Neural cell (in vitro differentiated cells): ENCODE data around the gene SLC25A29. TPM values are rescaled to one million over a fixed set of nuclear protein-coding genes. Genes with fewer than 3 reads are reported as not detected.
"Not testable (repeated sequence)": the region's sequence is repeated elsewhere in the genome, so short reads cannot be mapped to it uniquely, and the experiment has no call there.

ENCODE experiments used
- H2AFZ ChIP-seq: fragments of 200-600, 300-800 bp; sonication (generic), shearing (Covaris generic); 2 replicates; pipeline ENCODE4 v1.6.0; 2014; ENCODE audit warnings: low read depth, mild to moderate bottlenecking, antibody characterized with exemption, low read length, moderate library complexity
- H3F3A ChIP-seq: fragments of 200-600 bp; shearing (Covaris generic); 2 replicates; pipeline ENCODE4 v1.6.1; 2016; ENCODE audit warnings: mild to moderate bottlenecking, moderate library complexity, mixed read lengths, antibody characterized with exemption, low read length; ENCODE audit not compliant: insufficient read depth, poor library complexity, severe bottlenecking
- H3K27ac ChIP-seq: fragments of 200-600, 300-800 bp; sonication (generic), shearing (Covaris generic); 2 replicates; pipeline ENCODE4 v1.5.1; 2014; ENCODE audit warnings: mild to moderate bottlenecking, low read length, moderate library complexity
- H3K27me3 ChIP-seq: fragments of 300-800, 200-600 bp; sonication (generic), shearing (Covaris generic); 2 replicates; pipeline ENCODE4 v1.6.0; 2014; ENCODE audit warnings: mild to moderate bottlenecking, low read depth, low read length, moderate library complexity; ENCODE audit not compliant: insufficient read depth
- H3K36me3 ChIP-seq: fragments of 300-800, 200-600 bp; sonication (generic), shearing (Covaris generic); 2 replicates; pipeline ENCODE4 v1.5.1; 2014; ENCODE audit warnings: mild to moderate bottlenecking, antibody characterized with exemption, low read length, moderate library complexity; ENCODE audit not compliant: insufficient read depth
- H3K4me2 ChIP-seq: fragments of 300-800, 200-600 bp; sonication (generic), shearing (Covaris generic); 2 replicates; pipeline ENCODE4 v1.6.0; 2014; ENCODE audit warnings: mild to moderate bottlenecking, low read length
- H3K4me3 ChIP-seq: fragments of 300-800, 200-600 bp; sonication (generic), shearing (Covaris generic); 2 replicates; pipeline ENCODE4 v1.5.1; 2014; ENCODE audit warnings: mild to moderate bottlenecking, low read length, moderate library complexity
- H3K79me2 ChIP-seq: fragments of 200-600 bp; shearing (Covaris generic); replicated peaks from 2 replicates; pipeline ENCODE4 v1.6.0; 2014; ENCODE audit warnings: mild to moderate bottlenecking, low read length, moderate library complexity; ENCODE audit not compliant: insufficient read depth
- H3K9ac ChIP-seq: fragments of 300-800, 200-600 bp; sonication (generic), shearing (Covaris generic); 2 replicates; pipeline ENCODE4 v1.6.1; 2016; ENCODE audit warnings: mild to moderate bottlenecking, low read length, mixed read lengths
- H3K9me2 ChIP-seq: fragments of 200-600 bp; shearing (Covaris generic); 2 replicates; pipeline ENCODE4 v1.6.1; 2016; ENCODE audit warnings: mild to moderate bottlenecking, low read length, mixed read lengths; ENCODE audit not compliant: insufficient read depth
- H3K9me3 ChIP-seq: fragments of 200-600, 300-800 bp; sonication (generic), shearing (Covaris generic); 2 replicates; pipeline ENCODE4 v1.6.1; 2016; ENCODE audit warnings: mild to moderate bottlenecking, mixed run types, low read length, moderate library complexity, mixed read lengths
- H4K20me1 ChIP-seq: fragments of 200-600 bp; shearing (Covaris generic); 2 replicates; pipeline ENCODE4 v1.6.1; 2016; ENCODE audit warnings: mild to moderate bottlenecking, mixed run types; ENCODE audit not compliant: insufficient read depth
- EP300 ChIP-seq: fragments of 450-650 bp; conservative IDR thresholded peaks from 2 replicates; pipeline ENCODE4 v1.6.1; 2014; ENCODE audit warnings: antibody characterized with exemption, mild to moderate bottlenecking, moderate library complexity; ENCODE audit not compliant: poor library complexity, severe bottlenecking
- EZH2 ChIP-seq: fragments of 200-600, 300-800 bp; shearing (Covaris generic), sonication (generic); IDR thresholded peaks from 2 replicates; pipeline ENCODE4 v1.6.1; 2014; ENCODE audit warnings: antibody characterized with exemption, low read length, borderline replicate concordance, mild to moderate bottlenecking; ENCODE audit not compliant: insufficient read depth, poor library complexity, severe bottlenecking
- MXI1 ChIP-seq: fragments of 450-650 bp; conservative IDR thresholded peaks from 2 replicates; pipeline ENCODE4 v1.6.1; 2014; ENCODE audit warnings: antibody characterized with exemption, mild to moderate bottlenecking; ENCODE audit not compliant: poor library complexity, severe bottlenecking
- POLR2AphosphoS5 ChIP-seq: IDR thresholded peaks from 2 replicates; pipeline ENCODE4 v1.6.1; 2012
- RAD21 ChIP-seq: fragments of 450-650 bp; conservative IDR thresholded peaks from 2 replicates; pipeline ENCODE4 v1.6.1; 2014; ENCODE audit warnings: antibody characterized with exemption, mild to moderate bottlenecking, moderate library complexity
- SMC3 ChIP-seq: fragments of 450-650 bp; conservative IDR thresholded peaks from 2 replicates; pipeline ENCODE4 v1.6.1; 2014; ENCODE audit warnings: antibody characterized with exemption, mild to moderate bottlenecking, moderate library complexity; ENCODE audit not compliant: poor library complexity
- TAF1 ChIP-seq: IDR thresholded peaks from 2 replicates; pipeline ENCODE4 v1.6.1; 2012; ENCODE audit warnings: low read depth
- polyA plus RNA-seq: library from polyadenylated mRNA; depleted of rRNA; stranded (reverse); fragments of >200 nt; gene quantifications from 2 replicates; pipeline ENCODE4 v1.2.3, GENCODE V29; 2014
- TF ChIP-seq, protein P1 (sequence below): IDR thresholded peaks from 2 replicates; pipeline ENCODE4 v1.6.1; 2012; ENCODE audit warnings: borderline replicate concordance
- TF ChIP-seq, protein P2 (sequence below): fragments of 450-650 bp; IDR thresholded peaks from 2 replicates; pipeline ENCODE4 v1.5.1; 2014; ENCODE audit warnings: antibody characterized with exemption, mild to moderate bottlenecking, moderate library complexity; ENCODE audit not compliant: poor library complexity, severe bottlenecking

Gene SLC25A29
- polyA plus RNA-seq, 1 donor from 2014 or later = 447 TPM

DNA sequence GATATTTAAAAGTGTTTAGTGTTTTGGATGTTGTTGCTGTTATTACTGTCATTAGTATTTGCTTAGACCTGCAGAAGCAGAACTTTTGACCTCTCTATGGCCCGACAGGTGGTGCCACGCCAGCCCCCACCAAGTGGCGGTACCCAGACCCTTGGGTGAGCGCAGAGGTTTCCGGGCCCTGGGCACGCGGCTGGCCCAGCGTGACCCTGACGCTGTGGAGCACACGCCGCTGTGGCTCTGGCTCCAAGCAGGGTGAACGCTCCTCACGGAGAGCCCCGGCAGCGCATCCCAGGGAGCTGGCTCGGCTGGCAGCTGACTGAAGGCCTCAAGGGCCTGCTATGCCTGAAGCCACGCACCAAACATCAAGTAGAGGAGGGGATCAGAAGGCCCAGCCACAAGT, 39.5 kb upstream of the SLC25A29 start:
- no peak overlapping the region for H3K4me2 ChIP-seq
- H3K27ac ChIP-seq = no peak overlapping the region
- no peaks in the 10 kb centered on the region for H4K20me1 ChIP-seq
- no peaks in the 10 kb centered on the region for H3K27me3 ChIP-seq
- H3K79me2 ChIP-seq = no peaks in the 10 kb centered on the region
- H3K9ac ChIP-seq = no peak overlapping the region
- no peak overlapping the region for H3K4me3 ChIP-seq
- no peaks in the 10 kb centered on the region for H3K9me2 ChIP-seq
- H3F3A ChIP-seq = no peaks in the 10 kb centered on the region
- H2AFZ ChIP-seq = no peak overlapping the region
- no peaks in the 10 kb centered on the region for H3K36me3 ChIP-seq
- no peaks in the 10 kb centered on the region for H3K9me3 ChIP-seq
- TF ChIP-seq SMC3 = no peak
- no peak for TF ChIP-seq TAF1
- no peak for TF ChIP-seq EP300
- TF ChIP-seq MXI1 = no peak
- no peak for TF ChIP-seq RAD21
- TF ChIP-seq, protein P1, sequence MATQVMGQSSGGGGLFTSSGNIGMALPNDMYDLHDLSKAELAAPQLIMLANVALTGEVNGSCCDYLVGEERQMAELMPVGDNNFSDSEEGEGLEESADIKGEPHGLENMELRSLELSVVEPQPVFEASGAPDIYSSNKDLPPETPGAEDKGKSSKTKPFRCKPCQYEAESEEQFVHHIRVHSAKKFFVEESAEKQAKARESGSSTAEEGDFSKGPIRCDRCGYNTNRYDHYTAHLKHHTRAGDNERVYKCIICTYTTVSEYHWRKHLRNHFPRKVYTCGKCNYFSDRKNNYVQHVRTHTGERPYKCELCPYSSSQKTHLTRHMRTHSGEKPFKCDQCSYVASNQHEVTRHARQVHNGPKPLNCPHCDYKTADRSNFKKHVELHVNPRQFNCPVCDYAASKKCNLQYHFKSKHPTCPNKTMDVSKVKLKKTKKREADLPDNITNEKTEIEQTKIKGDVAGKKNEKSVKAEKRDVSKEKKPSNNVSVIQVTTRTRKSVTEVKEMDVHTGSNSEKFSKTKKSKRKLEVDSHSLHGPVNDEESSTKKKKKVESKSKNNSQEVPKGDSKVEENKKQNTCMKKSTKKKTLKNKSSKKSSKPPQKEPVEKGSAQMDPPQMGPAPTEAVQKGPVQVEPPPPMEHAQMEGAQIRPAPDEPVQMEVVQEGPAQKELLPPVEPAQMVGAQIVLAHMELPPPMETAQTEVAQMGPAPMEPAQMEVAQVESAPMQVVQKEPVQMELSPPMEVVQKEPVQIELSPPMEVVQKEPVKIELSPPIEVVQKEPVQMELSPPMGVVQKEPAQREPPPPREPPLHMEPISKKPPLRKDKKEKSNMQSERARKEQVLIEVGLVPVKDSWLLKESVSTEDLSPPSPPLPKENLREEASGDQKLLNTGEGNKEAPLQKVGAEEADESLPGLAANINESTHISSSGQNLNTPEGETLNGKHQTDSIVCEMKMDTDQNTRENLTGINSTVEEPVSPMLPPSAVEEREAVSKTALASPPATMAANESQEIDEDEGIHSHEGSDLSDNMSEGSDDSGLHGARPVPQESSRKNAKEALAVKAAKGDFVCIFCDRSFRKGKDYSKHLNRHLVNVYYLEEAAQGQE = no peak
- TF ChIP-seq POLR2AphosphoS5 = no peak
- TF ChIP-seq, protein P2, sequence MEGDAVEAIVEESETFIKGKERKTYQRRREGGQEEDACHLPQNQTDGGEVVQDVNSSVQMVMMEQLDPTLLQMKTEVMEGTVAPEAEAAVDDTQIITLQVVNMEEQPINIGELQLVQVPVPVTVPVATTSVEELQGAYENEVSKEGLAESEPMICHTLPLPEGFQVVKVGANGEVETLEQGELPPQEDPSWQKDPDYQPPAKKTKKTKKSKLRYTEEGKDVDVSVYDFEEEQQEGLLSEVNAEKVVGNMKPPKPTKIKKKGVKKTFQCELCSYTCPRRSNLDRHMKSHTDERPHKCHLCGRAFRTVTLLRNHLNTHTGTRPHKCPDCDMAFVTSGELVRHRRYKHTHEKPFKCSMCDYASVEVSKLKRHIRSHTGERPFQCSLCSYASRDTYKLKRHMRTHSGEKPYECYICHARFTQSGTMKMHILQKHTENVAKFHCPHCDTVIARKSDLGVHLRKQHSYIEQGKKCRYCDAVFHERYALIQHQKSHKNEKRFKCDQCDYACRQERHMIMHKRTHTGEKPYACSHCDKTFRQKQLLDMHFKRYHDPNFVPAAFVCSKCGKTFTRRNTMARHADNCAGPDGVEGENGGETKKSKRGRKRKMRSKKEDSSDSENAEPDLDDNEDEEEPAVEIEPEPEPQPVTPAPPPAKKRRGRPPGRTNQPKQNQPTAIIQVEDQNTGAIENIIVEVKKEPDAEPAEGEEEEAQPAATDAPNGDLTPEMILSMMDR = no peak
- TF ChIP-seq EZH2 = no peak

DNA sequence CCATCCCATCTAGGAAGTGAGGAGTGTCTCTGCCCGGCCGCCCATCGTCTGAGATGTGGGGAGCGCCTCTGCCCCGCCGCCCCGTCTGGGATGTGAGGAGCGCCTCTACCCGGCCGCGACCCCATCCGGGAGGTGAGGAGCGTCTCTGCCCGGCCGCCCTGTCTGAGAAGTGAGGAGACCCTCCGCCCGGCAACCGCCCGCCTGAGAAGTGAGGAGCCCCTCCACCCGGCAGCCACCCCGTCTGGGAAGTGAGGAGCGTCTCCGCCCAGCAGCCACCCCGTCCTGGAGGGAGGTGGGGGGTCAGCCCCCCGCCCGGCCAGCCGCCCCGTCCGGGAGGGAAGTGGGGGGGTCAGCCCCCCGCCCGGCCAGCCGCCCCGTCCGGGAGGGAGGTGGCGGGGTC, 38.4 kb upstream of the SLC25A29 start:
- H3K36me3 ChIP-seq, H2AFZ ChIP-seq, H3K79me2 ChIP-seq, H3K27me3 ChIP-seq, H3K27ac ChIP-seq, H3K9ac ChIP-seq, H3F3A ChIP-seq, H3K9me3 ChIP-seq, H3K4me2 ChIP-seq, H3K9me2 ChIP-seq, H3K4me3 ChIP-seq, H4K20me1 ChIP-seq: not testable (repeated sequence)

DNA sequence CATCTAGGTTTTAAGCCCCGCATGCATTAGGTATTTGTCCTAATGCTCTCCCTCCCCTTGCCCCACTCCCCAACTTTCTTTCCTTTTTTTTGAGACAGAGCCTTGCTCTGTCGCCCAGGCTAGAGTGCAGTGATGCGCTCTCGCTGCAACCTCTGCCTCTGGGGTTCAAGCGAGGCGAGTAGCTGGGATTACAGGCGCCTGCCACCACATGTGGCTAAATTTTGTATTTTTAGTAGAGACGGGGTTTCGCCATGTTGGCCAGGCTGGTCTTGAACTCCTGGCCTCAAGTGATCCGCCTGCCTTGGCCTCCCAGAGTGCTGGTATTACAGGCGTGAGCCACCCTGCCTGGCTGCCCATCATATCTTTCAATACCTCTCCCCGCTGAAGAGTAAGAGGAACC, 36.6 kb upstream of the SLC25A29 start:
- not testable (repeated sequence) for H3K27ac ChIP-seq, H3K9me2 ChIP-seq, H3F3A ChIP-seq, H3K9me3 ChIP-seq, H4K20me1 ChIP-seq, H3K36me3 ChIP-seq, H3K4me3 ChIP-seq, H3K9ac ChIP-seq, H3K4me2 ChIP-seq, H3K79me2 ChIP-seq, H3K27me3 ChIP-seq, H2AFZ ChIP-seq
